ENCODE data around the gene GNG7.
"Not testable (repeated sequence)": the region's sequence is repeated elsewhere in the genome, so short reads cannot be mapped to it uniquely, and the experiment has no call there.

Gene GNG7

DNA sequence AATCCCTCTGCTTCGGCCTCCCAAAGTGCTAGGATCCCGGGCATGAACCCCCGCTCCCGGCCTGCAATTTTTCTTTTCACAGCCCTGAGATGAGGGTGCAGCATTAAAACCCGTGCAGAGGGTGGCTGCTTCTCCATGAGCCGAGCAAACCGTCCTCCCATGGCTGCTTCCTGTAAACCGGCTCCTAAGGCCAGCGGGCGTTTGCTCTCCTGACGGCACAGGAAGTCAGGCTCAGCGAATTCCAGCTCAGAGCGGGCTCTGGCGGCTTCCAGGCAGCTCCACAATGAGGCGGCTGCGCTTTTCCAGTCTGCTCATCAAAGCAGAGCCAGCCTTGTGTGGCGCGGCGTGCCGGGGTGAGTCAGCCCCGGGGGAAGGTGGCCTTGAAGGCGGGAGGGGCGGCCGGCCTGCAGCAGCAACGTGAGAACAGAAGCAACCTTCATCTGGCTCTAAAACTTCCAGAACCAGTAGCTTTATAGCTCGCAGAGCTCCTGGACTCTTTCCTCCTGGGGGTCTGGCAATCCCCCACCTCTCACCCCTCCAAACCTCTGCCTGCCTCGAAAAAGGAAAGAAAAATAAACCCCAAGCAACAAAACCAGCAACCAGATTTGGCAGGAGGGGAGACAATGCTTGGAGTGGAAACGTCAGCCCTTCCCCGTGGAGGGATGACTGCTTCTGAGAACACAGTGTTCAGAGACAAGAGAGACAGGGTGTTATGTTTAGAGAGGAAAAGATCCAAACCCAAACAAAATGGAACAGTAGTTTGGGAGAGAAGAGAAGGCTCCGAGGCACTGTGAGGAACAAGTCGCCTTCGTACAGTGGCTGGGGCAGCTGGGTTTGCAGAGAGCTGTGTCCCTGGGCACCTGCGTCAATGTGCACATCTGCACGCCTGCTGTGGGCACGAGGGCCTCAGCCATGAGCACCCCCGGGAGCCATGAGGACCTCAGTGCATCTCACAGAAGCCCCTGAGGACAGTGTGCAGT, 158.7 kb downstream of the GNG7 start:
- peak overlapping the region; percentile 97 for H3K27ac ChIP-seq
- TF ChIP-seq, protein P1, sequence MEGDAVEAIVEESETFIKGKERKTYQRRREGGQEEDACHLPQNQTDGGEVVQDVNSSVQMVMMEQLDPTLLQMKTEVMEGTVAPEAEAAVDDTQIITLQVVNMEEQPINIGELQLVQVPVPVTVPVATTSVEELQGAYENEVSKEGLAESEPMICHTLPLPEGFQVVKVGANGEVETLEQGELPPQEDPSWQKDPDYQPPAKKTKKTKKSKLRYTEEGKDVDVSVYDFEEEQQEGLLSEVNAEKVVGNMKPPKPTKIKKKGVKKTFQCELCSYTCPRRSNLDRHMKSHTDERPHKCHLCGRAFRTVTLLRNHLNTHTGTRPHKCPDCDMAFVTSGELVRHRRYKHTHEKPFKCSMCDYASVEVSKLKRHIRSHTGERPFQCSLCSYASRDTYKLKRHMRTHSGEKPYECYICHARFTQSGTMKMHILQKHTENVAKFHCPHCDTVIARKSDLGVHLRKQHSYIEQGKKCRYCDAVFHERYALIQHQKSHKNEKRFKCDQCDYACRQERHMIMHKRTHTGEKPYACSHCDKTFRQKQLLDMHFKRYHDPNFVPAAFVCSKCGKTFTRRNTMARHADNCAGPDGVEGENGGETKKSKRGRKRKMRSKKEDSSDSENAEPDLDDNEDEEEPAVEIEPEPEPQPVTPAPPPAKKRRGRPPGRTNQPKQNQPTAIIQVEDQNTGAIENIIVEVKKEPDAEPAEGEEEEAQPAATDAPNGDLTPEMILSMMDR (conservative IDR thresholded peaks at IDR 0.05) = peak; percentile 25; the same call in 1 of the 2 replicates

DNA sequence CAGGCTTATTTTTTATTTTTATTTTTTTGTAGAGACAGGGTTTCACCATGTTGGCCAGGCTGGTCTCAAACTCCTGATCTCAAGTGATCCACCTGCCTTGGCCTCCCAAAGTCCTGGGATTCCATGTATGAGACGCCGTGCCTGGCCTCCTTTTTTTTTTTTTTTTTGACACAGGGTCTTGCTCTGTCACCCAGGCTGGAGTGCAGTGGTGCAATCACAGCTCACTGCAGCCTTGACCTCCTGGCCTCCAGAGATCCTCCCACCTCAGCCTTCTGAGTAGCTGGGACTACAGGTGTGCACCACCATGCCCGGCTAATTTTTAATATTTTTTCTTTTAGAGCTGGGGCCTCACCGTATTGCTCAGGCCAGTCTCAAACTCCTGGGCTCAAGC, 159.4 kb downstream of the GNG7 start:
- H3K27ac ChIP-seq = peak overlapping the region; percentile 97

DNA sequence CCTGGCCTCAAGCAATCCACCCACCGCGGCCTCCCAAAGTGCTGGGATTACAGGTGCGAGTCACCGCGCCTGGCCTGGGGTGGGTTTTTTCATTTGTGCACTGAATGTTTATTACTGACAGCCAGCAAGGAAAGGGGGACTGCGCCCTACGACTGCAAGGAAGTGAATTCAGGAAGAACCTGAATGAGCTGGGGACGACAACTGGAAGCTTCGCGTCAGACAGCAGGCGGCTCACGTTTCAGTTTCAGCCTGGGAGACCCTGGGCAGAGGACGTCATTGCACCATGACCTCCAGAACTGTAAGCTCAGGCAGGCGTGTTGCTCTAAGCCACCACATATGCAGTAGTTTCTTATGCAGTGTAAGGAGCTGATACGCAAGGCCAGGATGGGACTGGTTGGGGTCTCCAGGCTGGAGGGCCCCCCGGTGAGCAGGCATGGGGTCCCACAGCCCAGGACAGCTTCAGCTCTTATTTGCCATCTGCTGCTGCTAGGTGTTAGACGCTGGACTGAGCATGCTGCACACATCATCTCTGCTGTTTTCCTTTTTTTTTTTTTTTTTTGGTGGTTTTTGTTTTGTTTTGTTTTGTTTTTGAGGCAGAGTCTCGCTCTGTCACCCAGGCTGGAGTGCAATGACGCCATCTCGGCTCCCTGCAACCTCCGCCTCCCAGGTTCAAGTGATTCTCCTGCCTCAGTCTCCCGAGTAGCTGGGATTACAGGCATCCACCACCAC, 160.0 kb downstream of the GNG7 start:
- TF ChIP-seq, protein P1 (conservative IDR thresholded peaks at IDR 0.05) = no peak
- H3K27ac ChIP-seq = peak overlapping the region; percentile 97

DNA sequence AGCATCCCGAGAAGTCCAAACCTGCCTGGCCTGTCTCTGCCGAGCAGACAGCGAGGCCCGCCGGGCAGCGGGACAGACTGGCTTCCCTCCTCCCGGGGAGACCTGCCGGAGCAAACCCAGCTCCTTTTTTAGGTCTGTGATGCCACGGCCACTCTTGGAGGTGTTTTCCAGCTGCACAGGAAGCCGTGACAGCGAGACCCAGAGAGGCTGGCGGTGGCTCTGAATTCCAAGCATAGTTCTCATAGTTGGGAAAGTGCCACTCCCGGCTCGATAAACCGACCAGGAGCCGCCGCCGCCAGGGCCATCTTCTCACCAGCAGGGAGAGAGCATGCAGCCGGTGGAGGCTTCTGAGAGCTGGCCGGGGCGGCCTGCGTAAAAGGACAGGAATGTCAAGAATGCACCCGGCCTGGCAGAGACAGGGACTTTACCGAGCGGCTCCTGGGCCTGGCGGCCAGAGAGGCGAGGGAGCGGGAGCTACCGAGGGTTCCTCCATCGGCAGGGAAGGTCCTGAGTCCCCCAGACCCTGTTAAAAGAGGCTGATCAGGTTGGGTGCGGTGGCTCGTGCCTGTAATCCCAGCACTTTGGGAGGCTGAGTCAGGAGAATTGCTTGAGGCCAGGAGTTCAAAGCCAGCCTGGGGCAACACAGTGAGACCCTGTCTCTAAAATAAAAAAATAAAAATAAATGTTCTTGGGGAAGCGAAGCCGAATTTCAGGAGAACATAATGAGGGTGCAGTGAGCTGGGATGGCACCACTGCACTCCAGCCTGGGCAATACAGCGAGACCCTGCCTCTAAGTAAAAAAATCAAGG, 161.6 kb downstream of the GNG7 start:
- H3K27ac ChIP-seq = peak overlapping the region; percentile 97
- TF ChIP-seq, protein P1 (conservative IDR thresholded peaks at IDR 0.05) = no peak

DNA sequence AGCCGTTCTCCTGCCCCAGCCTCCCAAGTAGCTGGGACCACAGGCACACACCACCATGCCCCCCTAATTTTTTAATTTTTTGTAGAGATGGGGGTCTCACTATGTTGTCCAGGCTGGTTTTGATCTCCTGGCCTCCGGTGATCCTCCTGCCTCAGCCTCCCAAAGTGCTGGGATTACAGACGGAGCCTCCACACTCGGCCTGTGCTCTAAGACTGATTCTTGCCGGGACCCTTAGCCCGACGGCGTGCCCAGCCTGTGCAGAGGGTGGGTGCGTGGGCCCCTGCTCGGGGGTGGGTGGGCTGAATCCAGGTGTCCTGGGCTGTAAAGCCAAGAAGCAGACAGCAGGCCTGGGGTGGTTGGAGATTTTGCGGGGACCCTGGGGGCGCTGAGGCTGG, 162.2 kb downstream of the GNG7 start:
- H3K27ac ChIP-seq = peak overlapping the region; percentile 97; the same call in 1 of the 2 replicates
- TF ChIP-seq, protein P1 (conservative IDR thresholded peaks at IDR 0.05) = no peak

DNA sequence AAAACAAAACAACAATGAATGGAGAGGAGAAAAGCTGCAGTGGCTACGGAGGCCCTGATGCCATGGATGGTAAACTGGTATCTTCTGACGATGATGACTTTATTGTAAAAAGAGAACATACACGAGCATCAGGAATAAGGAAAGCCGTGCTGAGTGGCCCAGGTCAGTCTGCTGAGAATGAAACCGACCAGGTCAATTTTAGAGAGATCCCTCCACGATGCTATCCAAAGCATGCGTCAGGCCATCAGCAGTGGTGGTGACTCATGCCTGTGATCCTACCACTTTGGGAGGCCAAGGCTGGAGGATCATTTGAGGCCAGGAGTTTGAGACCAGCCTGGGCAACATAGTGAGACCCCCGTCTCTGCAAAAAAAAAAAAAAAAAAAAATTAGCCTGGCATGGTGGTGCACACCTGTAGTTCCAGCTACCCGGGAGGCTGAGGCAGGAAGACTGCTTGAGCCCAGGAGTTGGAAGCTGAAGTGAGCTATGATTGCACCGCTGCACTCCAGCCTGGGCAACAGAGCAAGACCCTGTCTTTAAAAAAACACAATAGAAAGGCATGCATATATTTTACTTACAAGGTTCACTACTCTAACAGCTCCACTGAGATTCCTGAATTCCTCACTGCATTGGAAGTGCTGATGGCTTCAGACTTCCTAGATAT, 164.3 kb downstream of the GNG7 start:
- TF ChIP-seq, protein P1 (conservative IDR thresholded peaks at IDR 0.05) = no peak
- no peak overlapping the region for H3K27ac ChIP-seq

DNA sequence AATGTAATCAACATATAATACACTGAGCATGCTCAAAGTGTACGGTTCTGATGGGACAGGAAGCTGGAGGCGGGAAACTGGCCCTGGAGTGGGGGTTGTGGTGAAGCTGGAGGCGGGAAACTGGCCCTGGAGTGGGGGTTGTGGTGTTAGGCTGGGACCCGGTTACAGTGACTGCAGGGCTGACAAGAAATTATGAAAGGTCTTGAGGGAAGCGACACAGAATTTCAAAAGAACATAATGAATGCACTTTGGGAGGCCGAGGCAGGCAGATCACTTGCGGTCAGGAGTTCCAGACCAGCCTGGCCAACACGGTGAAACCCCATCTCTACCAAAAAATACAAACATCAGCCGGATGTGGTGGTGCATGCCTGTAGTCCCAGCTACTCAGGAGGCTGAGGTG, 164.9 kb downstream of the GNG7 start:
- not testable (repeated sequence) for H3K27ac ChIP-seq
